Gastroesophageal sphincter (tissue), 4 donors: ENCODE results near the gene SPEF2. TPM values are rescaled to one million over a fixed set of nuclear protein-coding genes. Genes with fewer than 3 reads are reported as not detected.

ENCODE experiments used
- ATAC-seq: fragments of 150-250 bp; one replicate; pipeline ENCODE4 v1.9.1; 2016; ENCODE audit warnings: mild to moderate bottlenecking, moderate library complexity
- H3K27ac ChIP-seq, 4 donors: fragments of 200-600 bp; sonication (generic) in 3 of 4; 1 replicate in 3 of 4; 2 replicates in 1 of 4; pipeline ENCODE4 v1.5.1; 2016 to 2019
- H3K27me3 ChIP-seq: fragments of 200-600 bp; sonication (generic); one replicate; pipeline ENCODE4 v1.5.1; 2019
- H3K36me3 ChIP-seq, 2 donors: fragments of 200-600 bp; sonication (generic); one replicate each; pipeline ENCODE4 v1.5.1; 2019; ENCODE audit warnings: control low read depth in 1 of 2
- H3K4me1 ChIP-seq, 3 donors: fragments of 200-600 bp; sonication (generic); 1 replicate in 2 of 3; 2 replicates in 1 of 3; pipeline ENCODE4 v1.5.1; 2016 to 2019; ENCODE audit warnings: control low read depth in 2 of 3
- H3K4me3 ChIP-seq, 2 donors: fragments of 200-600 bp; sonication (generic); one replicate each; pipeline ENCODE4 v1.5.1; 2019; ENCODE audit warnings: mild to moderate bottlenecking in 1 of 2, moderate library complexity in 1 of 2
- H3K9me3 ChIP-seq, 3 donors: fragments of 200-600 bp; sonication (generic); one replicate each; pipeline ENCODE4 v1.5.1; 2017 to 2019; ENCODE audit warnings: control low read depth in 2 of 3
- EP300 ChIP-seq: sonication (generic); formaldehyde crosslinking; IDR thresholded peaks from one replicate; pipeline ENCODE4 v1.6.1; 2017; ENCODE audit warnings: antibody characterized with exemption, mild to moderate bottlenecking
- POLR2A ChIP-seq, 2 donors: fragments of 450-650 bp; IDR thresholded peaks; one replicate each; pipeline ENCODE4 v1.6.1; 2017; ENCODE audit warnings: antibody characterized with exemption in 2 of 2, mild to moderate bottlenecking in 2 of 2, moderate library complexity in 1 of 2
- POLR2AphosphoS5 ChIP-seq: sonication (generic); formaldehyde crosslinking; IDR thresholded peaks from one replicate; pipeline ENCODE4 v1.6.1; 2017; ENCODE audit warnings: antibody characterized with exemption
- WGBS, 2 donors: methylation state at CpG; one replicate each; pipeline ENCODE4 v1.1.5; 2018; ENCODE audit warnings: low coverage in 1 of 2; 5-methylcytosine and 5-hydroxymethylcytosine counted together
- small RNA-seq, 4 donors: library from RNA; depleted of rRNA; stranded (forward); fragments of <200 nt; gene quantifications; one replicate each; pipeline ENCODE3, GENCODE V24; 2016
- total RNA-seq, 4 donors: library from RNA; depleted of rRNA; stranded (reverse); fragments of >200 nt; gene quantifications; one replicate each; pipeline ENCODE4 v1.1.0, GENCODE V29; 2016
- TF ChIP-seq, protein P1 (sequence below), 4 experiments: fragments of 200-600 bp in 2 of 4; fragments of 450-650 bp in 2 of 4; sonication (generic) in 1 of 4; IDR thresholded peaks; one replicate each; pipeline ENCODE4 v1.5.1; 2017 to 2019; ENCODE audit warnings: antibody characterized with exemption in 4 of 4, mild to moderate bottlenecking in 2 of 4, moderate library complexity in 2 of 4

The SPEF2 gene
- total RNA-seq, 4 donors from 2014 or later, result 2.1 to 5.8 (median 3.1) TPM

DNA sequence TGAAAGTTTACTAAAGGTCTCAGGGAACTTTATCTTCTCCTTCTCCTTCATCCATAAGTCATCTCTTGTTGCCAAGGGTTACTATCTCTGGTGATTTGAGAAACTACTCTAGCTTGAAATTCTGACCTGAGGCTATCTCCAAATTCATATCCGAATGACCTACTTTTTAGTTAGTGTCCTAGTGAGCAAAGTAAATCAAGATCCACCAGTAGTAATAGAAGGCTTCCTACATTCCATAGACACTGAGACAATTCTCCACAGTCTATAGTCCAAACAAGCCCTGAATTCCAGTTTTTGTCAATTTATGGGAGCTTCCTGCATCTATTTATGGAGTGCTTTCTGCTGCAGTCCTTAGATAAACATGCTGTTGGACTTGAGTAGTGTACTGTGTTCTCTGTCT lies 244.1 kb downstream of the SPEF2 start:
- Histone ChIP-seq H3K27ac (no peak overlapping the region), H3K36me3 (no peaks in the 10 kb centered on the region), H3K9me3 (no peaks in the 10 kb centered on the region), H3K4me1 (no peaks in the 10 kb centered on the region), H3K27me3 (no peaks in the 10 kb centered on the region), H3K4me3 (no peak overlapping the region)
- ATAC-seq, result no peak
- TF ChIP-seq POLR2AphosphoS5, result no peak
- TF ChIP-seq POLR2A (IDR thresholded peaks at IDR 0.05), result no peak
- TF ChIP-seq, protein P1, sequence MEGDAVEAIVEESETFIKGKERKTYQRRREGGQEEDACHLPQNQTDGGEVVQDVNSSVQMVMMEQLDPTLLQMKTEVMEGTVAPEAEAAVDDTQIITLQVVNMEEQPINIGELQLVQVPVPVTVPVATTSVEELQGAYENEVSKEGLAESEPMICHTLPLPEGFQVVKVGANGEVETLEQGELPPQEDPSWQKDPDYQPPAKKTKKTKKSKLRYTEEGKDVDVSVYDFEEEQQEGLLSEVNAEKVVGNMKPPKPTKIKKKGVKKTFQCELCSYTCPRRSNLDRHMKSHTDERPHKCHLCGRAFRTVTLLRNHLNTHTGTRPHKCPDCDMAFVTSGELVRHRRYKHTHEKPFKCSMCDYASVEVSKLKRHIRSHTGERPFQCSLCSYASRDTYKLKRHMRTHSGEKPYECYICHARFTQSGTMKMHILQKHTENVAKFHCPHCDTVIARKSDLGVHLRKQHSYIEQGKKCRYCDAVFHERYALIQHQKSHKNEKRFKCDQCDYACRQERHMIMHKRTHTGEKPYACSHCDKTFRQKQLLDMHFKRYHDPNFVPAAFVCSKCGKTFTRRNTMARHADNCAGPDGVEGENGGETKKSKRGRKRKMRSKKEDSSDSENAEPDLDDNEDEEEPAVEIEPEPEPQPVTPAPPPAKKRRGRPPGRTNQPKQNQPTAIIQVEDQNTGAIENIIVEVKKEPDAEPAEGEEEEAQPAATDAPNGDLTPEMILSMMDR (IDR thresholded peaks at IDR 0.05), result no peak
- no peak for TF ChIP-seq EP300
- WGBS, 2 donors, result 64 to 90% methylated on average over 1 of the region's 1 CpG

DNA sequence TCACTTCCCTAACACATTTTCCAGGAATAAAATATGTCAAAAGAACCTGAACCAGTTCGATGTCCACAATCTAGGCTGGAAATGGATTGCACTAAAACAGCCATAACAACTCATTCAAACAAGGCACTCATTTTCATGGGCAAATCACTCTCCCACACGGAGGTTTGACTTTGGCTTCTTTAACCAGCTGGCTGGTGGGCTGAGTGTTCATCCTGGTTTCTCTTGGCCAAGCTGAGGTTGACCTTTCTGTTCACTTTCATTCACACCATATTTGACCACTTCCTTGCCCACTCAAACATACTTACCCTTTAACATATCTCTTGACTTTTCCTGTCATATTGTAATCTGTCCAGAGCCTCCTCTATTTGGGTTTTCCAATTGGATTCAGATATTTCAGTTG lies 244.5 kb downstream of the SPEF2 start:
- Histone ChIP-seq H3K27me3 (no peaks in the 10 kb centered on the region), H3K4me1 (no peaks in the 10 kb centered on the region), H3K4me3 (no peak overlapping the region), H3K36me3 (no peaks in the 10 kb centered on the region), H3K27ac (no peak overlapping the region), H3K9me3 (no peaks in the 10 kb centered on the region)
- ATAC-seq, result no peak
- 68% methylated on average over 2 of the region's 2 CpGs for WGBS, 2 donors
- TF ChIP-seq POLR2AphosphoS5 (no peak), POLR2A (IDR thresholded peaks at IDR 0.05) (no peak), EP300 (no peak)
- TF ChIP-seq, protein P1 (IDR thresholded peaks at IDR 0.05), result no peak

DNA sequence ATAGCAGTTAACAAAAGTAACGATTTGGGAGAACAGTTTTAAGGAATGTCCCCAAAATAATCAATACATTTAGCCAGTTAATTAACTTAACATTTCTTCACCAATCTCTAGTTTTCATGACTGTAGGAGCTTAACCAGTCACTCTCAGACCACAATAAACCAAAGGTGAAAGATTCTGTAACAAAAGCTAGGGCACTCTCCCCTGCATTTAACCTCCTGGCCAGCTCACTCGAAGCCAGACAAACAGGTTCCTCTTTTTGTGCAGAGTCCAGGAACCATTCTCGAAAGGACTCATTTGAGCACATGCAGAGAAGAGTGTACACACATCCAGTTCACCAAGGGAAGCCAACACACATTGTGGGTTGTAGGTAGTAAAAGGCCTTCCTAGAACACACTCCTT lies 245.5 kb downstream of the SPEF2 start:
- Histone ChIP-seq H3K27me3 (no peaks in the 10 kb centered on the region), H3K9me3 (no peaks in the 10 kb centered on the region), H3K4me1 (no peaks in the 10 kb centered on the region), H3K27ac (no peak overlapping the region), H3K4me3 (no peak overlapping the region), H3K36me3 (no peaks in the 10 kb centered on the region)
- TF ChIP-seq, protein P1 (IDR thresholded peaks at IDR 0.05), result no peak
- TF ChIP-seq POLR2A (IDR thresholded peaks at IDR 0.05), result no peak
- no peak for TF ChIP-seq EP300
- TF ChIP-seq POLR2AphosphoS5, result no peak
- whole genome bisulfite sequencing, 2 donors, result 81 to 88% methylated on average over 3 of the region's 3 CpGs
- ATAC-seq, result no peak

Small RNAs within 50 kb of the gene (small RNA-seq; reads per million reads assigned to genes)
- 0 reads per million in 4 donors for gene RNU7-130P

Other genes with a start within 250 kb of the SPEF2 start
- 10 to 100 TPM in 1 of 4 donors, 1 to 10 TPM in 3; 1.1 to 10.1 (median 4.0) TPM for gene IL7R, start 239.0 kb downstream of the SPEF2 start, total RNA-seq